Right lobe of liver (tissue), 4 donors: ENCODE results near the gene PCDHA4.

ENCODE experiments used
- CTCF ChIP-seq, 4 donors: fragments of 200-600 bp in 3 of 4; fragments of 450-650 bp in 1 of 4; IDR thresholded peaks; one replicate each; pipeline versions ENCODE4 v1.5.1 to v1.8.0; 2016 to 2022; ENCODE audit warnings: antibody characterized with exemption in 4 of 4, mild to moderate bottlenecking in 2 of 4
- POLR2A ChIP-seq: fragments of 450-650 bp; IDR thresholded peaks from one replicate; pipeline ENCODE4 v1.6.1; 2017; ENCODE audit warnings: antibody characterized with exemption, mild to moderate bottlenecking
- donor health status: DM: no; HTN: no; CAD: no.
- donor health status: DM: no; HTN: no; CAD: no.
- donor health status: DM: no; HTN: yes; CAD: no.

DNA sequence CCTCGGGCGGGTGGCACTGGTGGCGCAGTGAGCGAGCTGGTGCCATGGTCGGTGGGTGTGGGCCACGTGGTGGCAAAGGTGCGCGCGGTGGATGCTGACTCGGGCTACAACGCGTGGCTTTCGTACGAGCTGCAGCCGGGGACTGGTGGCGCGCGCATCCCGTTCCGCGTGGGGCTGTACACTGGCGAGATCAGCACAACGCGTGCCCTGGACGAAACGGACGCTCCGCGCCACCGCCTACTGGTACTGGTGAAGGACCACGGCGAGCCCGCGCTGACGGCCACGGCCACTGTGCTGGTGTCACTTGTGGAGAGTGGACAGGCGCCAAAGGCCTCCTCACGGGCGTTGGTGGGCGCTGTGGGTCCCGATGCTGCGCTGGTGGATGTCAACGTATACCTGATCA, 2.0 kb downstream of the PCDHA4 start:
- TF ChIP-seq POLR2A (no peak), CTCF (IDR thresholded peaks at IDR 0.05) (no peak)
